NT2/D1 (cell line): ENCODE data around the gene NAPB.

Source experiments
- YY1 ChIP-seq: IDR thresholded peaks from 2 replicates; pipeline ENCODE4 v1.6.1; 2011; ENCODE audit not compliant: insufficient read length, insufficient read depth
- ZNF274 ChIP-seq: IDR thresholded peaks from 2 replicates; pipeline ENCODE4 v1.6.1; 2011; ENCODE audit warnings: mild to moderate bottlenecking, low read depth, low read length

- TF ChIP-seq YY1 (no peak), ZNF274 (no peak)
Observed at GRCh38 chr20:23407781-23408464, 13.4 kb downstream of the NAPB start.
